ENCODE data around the gene SLC38A2.

The SLC38A2 gene

DNA sequence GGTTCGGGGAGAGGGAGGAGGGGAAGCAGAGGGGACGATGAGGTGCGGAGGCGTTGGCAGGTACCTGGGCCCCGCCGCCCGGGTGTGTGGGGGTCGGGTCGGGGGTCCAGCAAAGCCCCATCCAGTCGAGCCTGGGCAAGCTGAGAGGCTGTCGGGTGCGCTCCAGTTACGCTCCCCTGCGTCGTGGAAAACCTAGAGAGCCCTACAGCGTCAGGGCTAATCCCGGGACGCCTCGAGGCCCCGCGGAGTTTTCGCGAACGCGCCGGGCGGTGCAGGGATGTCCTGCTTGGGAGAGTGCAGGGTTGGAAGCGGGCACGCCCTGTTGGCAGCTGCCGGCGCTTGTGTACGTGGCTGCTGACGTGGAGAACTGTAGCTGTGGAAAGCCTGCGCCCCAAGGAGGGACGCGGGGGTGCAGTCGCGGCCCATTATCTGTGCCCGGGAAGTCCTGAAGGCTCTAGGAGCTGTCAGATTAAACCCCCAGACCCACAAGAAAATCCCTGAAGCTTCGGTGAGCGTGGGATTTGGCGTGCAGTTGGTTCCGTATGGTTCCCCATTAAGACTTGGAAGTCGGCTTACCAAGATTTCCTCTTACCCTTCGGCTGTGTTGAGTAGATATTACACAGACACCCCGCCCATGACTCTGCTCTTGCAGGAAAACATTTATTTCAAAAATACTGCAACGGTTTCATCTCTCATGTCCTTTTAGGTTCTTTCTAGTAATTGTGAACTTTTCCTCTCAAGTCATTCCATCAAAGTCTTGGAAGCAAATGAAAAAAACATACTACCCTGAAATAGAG lies 11.3 kb upstream of the SLC38A2 start:
- ChIA-PET CTCF (interaction anchor here (0.8 to 1.1 kb wide), 2 partner anchors 16 to 18 kb away, joined by 3 read pairs; no protein-coding TSS in a partner anchor), POLR2A (interaction anchor here (0.7 to 2.4 kb wide), 3 partner anchors 12 to 278 kb away, joined by 3 to 25 read pairs (median 3); partner anchors contain the start of gene SLC38A2)
- peak; percentile 86 to 92 (median 89) for DNase-seq
- H3K36me3 ChIP-seq (ENCODE audit: control insufficient read depth in 4 of 4, insufficient read depth in 4 of 4, low read length in 3 of 4), result no peaks in the 10 kb centered on the region
- no peaks in the 10 kb centered on the region for H3K9me3 ChIP-seq (ENCODE audit: control extremely low read depth in 1 of 5, control insufficient read depth in 4 of 5, insufficient read depth in 2 of 5, low read depth in 1 of 5, low read length in 4 of 5)
- H3K27ac ChIP-seq (ENCODE audit: insufficient read depth in 1 of 2, low read depth in 1 of 2, low read length in 2 of 2, poor library complexity in 1 of 2, severe bottlenecking in 2 of 2), result peak overlapping the region; percentile 84 to 93
- H3K4me1 ChIP-seq (ENCODE audit: control extremely low read depth in 1 of 4, control insufficient read depth in 4 of 4, insufficient read depth in 4 of 4, low read length in 3 of 4), result peaks cover 32 to 60% (median 52%) of the 10 kb centered on the region in 4 experiments
- H3K27me3 ChIP-seq (replicated peaks in 2 of 5; ENCODE audit: control insufficient read depth in 4 of 5, insufficient read depth in 5 of 5, low read length in 4 of 5), result no peaks in the 10 kb centered on the region
- 0% methylated on average over 43 of the region's 47 CpGs for WGBS (ENCODE audit: insufficient coverage)
- H3K4me3 ChIP-seq (ENCODE audit: control insufficient read depth in 1 of 7, extremely low read depth in 1 of 7, insufficient read depth in 4 of 7, low read depth in 2 of 7, low read length in 6 of 7), result peak overlapping the region; percentile 60 to 93 (median 85)

DNA sequence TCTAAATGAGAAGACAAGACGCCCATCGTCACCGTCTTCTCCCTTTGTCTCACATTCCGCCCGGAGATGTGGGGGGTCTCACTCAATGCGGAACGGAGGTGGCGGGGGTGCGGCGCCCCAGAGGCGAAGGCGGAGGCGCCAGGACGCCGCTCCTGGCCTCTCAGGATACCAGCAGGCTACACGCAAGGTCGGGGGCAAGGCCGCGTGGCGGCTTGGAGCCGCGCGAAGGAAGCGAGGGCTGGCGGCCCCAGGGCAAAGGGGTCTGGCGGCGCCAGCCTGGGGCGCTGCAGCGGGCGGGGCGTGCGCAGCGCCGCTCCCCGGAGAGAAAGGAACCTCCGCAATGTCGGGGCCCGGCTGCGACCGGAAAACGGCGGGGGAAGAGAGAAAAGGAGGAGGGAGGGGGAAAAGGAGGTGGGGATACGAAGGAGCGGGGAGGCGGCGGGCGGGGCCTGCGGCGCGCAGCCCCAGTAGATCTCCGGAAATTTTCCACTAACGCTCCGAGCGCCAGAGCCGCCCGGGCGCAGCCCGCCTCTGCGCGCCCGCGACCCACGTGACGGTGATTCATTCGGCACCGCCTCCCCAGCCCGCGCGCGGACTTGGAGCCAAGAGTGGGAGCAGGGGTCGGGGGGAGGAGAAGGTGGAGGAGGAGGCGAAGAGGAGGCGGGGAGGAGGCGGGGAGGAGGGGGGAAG lies 10.5 kb upstream of the SLC38A2 start:
- ChIA-PET CTCF (interaction anchor here (0.8 to 1.3 kb wide), 4 partner anchors 10 to 120 kb away, joined by 3 to 4 read pairs (median 3); partner anchors contain the start of gene SLC38A2), POLR2A (interaction anchor here (0.7 to 2.4 kb wide), 3 partner anchors 11 to 99 kb away, joined by 3 to 25 read pairs (median 3); partner anchors contain the start of gene SLC38A2)
- Histone ChIP-seq H3K27me3 (replicated peaks in 2 of 5; ENCODE audit: control insufficient read depth in 4 of 5, insufficient read depth in 5 of 5, low read length in 4 of 5) (no peaks in the 10 kb centered on the region), H3K36me3 (ENCODE audit: control insufficient read depth in 4 of 4, insufficient read depth in 4 of 4, low read length in 3 of 4) (no peaks in the 10 kb centered on the region), H3K4me3 (ENCODE audit: control insufficient read depth in 1 of 7, extremely low read depth in 1 of 7, insufficient read depth in 4 of 7, low read depth in 2 of 7, low read length in 6 of 7) (peak overlapping the region; percentile 60 to 93 (median 85)), H3K4me1 (ENCODE audit: control extremely low read depth in 1 of 4, control insufficient read depth in 4 of 4, insufficient read depth in 4 of 4, low read length in 3 of 4) (peaks cover 29 to 52% (median 45%) of the 10 kb centered on the region in 4 experiments), H3K27ac (ENCODE audit: insufficient read depth in 1 of 2, low read depth in 1 of 2, low read length in 2 of 2, poor library complexity in 1 of 2, severe bottlenecking in 2 of 2) (peak overlapping the region; percentile 84 to 93), H3K9me3 (ENCODE audit: control extremely low read depth in 1 of 5, control insufficient read depth in 4 of 5, insufficient read depth in 2 of 5, low read depth in 1 of 5, low read length in 4 of 5) (no peaks in the 10 kb centered on the region)
- 0% methylated on average over 39 of the region's 74 CpGs for WGBS (ENCODE audit: insufficient coverage)
- DNase-seq, result peak; percentile 96 to 98 (median 98)

GRCh38 chr12:46382408-46382963 lies 9.9 kb upstream of the SLC38A2 start:
- Histone ChIP-seq H3K9me3 (ENCODE audit: control extremely low read depth in 1 of 5, control insufficient read depth in 4 of 5, insufficient read depth in 2 of 5, low read depth in 1 of 5, low read length in 4 of 5) (no peaks in the 10 kb centered on the region), H3K4me3 (ENCODE audit: control insufficient read depth in 1 of 7, extremely low read depth in 1 of 7, insufficient read depth in 4 of 7, low read depth in 2 of 7, low read length in 6 of 7) (peak overlapping the region; percentile 48 to 93 (median 84)), H3K27ac (ENCODE audit: insufficient read depth in 1 of 2, low read depth in 1 of 2, low read length in 2 of 2, poor library complexity in 1 of 2, severe bottlenecking in 2 of 2) (peak overlapping the region; percentile 84 to 93), H3K4me1 (ENCODE audit: control extremely low read depth in 1 of 4, control insufficient read depth in 4 of 4, insufficient read depth in 4 of 4, low read length in 3 of 4) (peaks cover 23 to 46% (median 39%) of the 10 kb centered on the region in 4 experiments), H3K27me3 (replicated peaks in 2 of 5; ENCODE audit: control insufficient read depth in 4 of 5, insufficient read depth in 5 of 5, low read length in 4 of 5) (no peaks in the 10 kb centered on the region), H3K36me3 (ENCODE audit: control insufficient read depth in 4 of 4, insufficient read depth in 4 of 4, low read length in 3 of 4) (no peaks in the 10 kb centered on the region)
- DNase-seq, result peak in 1 of 3 donors; percentile 66
- CTCF ChIA-PET, result interaction anchor here (1.2 to 1.3 kb wide), 2 partner anchors 10 to 119 kb away, joined by 3 to 4 read pairs; partner anchors contain the start of gene SLC38A2
- WGBS (ENCODE audit: insufficient coverage), result 43% methylated on average over 6 of the region's 16 CpGs
- POLR2A ChIA-PET, result interaction anchor here (0.5 to 2.4 kb wide), 3 partner anchors 10 to 172 kb away, joined by 3 to 25 read pairs (median 3); partner anchors contain the start of gene SLC38A2

- Histone ChIP-seq H3K27me3 (replicated peaks in 2 of 5; ENCODE audit: control insufficient read depth in 4 of 5, insufficient read depth in 5 of 5, low read length in 4 of 5) (no peaks in the 10 kb centered on the region), H3K4me1 (ENCODE audit: control extremely low read depth in 1 of 4, control insufficient read depth in 4 of 4, insufficient read depth in 4 of 4, low read length in 3 of 4) (peaks cover 13 to 30% (median 22%) of the 10 kb centered on the region in 4 experiments), H3K36me3 (ENCODE audit: control insufficient read depth in 4 of 4, insufficient read depth in 4 of 4, low read length in 3 of 4) (no peaks in the 10 kb centered on the region), H3K27ac (ENCODE audit: insufficient read depth in 1 of 2, low read depth in 1 of 2, low read length in 2 of 2, poor library complexity in 1 of 2, severe bottlenecking in 2 of 2) (no peak overlapping the region), H3K4me3 (ENCODE audit: control insufficient read depth in 1 of 7, extremely low read depth in 1 of 7, insufficient read depth in 4 of 7, low read depth in 2 of 7, low read length in 6 of 7) (no peak overlapping the region), H3K9me3 (ENCODE audit: control extremely low read depth in 1 of 5, control insufficient read depth in 4 of 5, insufficient read depth in 2 of 5, low read depth in 1 of 5, low read length in 4 of 5) (no peaks in the 10 kb centered on the region)
- ChIA-PET POLR2A (interaction anchor here (0.7 kb wide), 1 partner anchor 10 kb away, joined by 3 read pairs; no protein-coding TSS in a partner anchor), CTCF (interaction anchor here (0.7 kb wide), 1 partner anchor 176 kb away, joined by 3 read pairs; no protein-coding TSS in a partner anchor)
- DNase-seq, result no peak
- no CpG with 5 or more reads among the region's 1 CpG for WGBS (ENCODE audit: insufficient coverage)
Observed at GRCh38 chr12:46380881-46381280, 8.3 kb upstream of the SLC38A2 start.

DNA sequence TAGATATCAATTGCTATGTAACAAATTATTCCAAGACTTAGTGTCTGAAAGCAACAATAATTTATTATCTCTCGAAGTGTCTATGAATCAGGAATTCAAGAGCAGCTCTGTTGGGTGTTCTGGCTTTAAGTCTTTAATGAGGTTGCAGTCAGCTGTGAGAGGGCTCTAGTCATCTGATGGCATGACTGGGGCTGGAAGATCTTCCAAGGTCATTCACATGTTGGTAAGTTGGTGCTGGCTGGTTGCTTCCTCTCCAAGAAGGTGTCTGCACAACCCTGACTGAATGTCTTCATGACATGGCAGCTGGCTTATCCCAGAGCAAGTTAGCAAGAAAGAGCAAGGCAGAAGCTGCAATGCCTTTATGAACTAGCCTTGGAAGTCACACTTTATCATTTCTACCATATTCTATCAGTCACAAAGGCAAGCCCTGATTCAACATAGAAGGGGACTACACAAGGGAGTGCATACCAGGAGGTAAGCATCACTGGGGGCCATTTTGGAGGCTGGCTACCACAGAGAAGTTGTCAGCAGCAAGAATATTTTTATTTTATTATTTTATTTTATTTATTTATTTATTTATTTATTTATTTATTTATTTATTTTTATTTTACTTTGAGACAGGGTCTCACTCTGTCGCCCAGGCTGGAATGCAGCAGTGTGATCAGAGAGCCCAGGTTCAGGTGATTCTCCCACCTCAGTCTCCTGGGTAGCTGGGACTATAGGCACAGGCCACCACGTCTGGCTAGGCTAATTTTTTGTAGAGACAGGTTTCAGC lies 7.6 kb upstream of the SLC38A2 start:
- CTCF ChIA-PET, result interaction anchor here (0.7 kb wide), 1 partner anchor 177 kb away, joined by 3 read pairs; no protein-coding TSS in a partner anchor
- Histone ChIP-seq H3K36me3 (ENCODE audit: control insufficient read depth in 4 of 4, insufficient read depth in 4 of 4, low read length in 3 of 4) (no peaks in the 10 kb centered on the region), H3K4me3 (ENCODE audit: control insufficient read depth in 1 of 7, extremely low read depth in 1 of 7, insufficient read depth in 4 of 7, low read depth in 2 of 7, low read length in 6 of 7) (no peak overlapping the region), H3K27me3 (replicated peaks in 2 of 5; ENCODE audit: control insufficient read depth in 4 of 5, insufficient read depth in 5 of 5, low read length in 4 of 5) (no peaks in the 10 kb centered on the region), H3K9me3 (ENCODE audit: control extremely low read depth in 1 of 5, control insufficient read depth in 4 of 5, insufficient read depth in 2 of 5, low read depth in 1 of 5, low read length in 4 of 5) (no peaks in the 10 kb centered on the region), H3K27ac (ENCODE audit: insufficient read depth in 1 of 2, low read depth in 1 of 2, low read length in 2 of 2, poor library complexity in 1 of 2, severe bottlenecking in 2 of 2) (no peak overlapping the region), H3K4me1 (ENCODE audit: control extremely low read depth in 1 of 4, control insufficient read depth in 4 of 4, insufficient read depth in 4 of 4, low read length in 3 of 4) (peaks cover 9 to 23% (median 16%) of the 10 kb centered on the region in 4 experiments)
- 86% methylated on average over 2 of the region's 3 CpGs for WGBS (ENCODE audit: insufficient coverage)
- DNase-seq, result no peak
- POLR2A ChIA-PET, result no interaction called here

GRCh38 chr12:46379352-46379751 lies 6.8 kb upstream of the SLC38A2 start:
- H3K27ac ChIP-seq (ENCODE audit: insufficient read depth in 1 of 2, low read depth in 1 of 2, low read length in 2 of 2, poor library complexity in 1 of 2, severe bottlenecking in 2 of 2), result no peak overlapping the region
- CTCF ChIA-PET, result no interaction called here
- H3K36me3 ChIP-seq (ENCODE audit: control insufficient read depth in 4 of 4, insufficient read depth in 4 of 4, low read length in 3 of 4), result no peaks in the 10 kb centered on the region
- WGBS (ENCODE audit: insufficient coverage), result no CpG with 5 or more reads among the region's 3 CpGs
- no peaks in the 10 kb centered on the region for H3K9me3 ChIP-seq (ENCODE audit: control extremely low read depth in 1 of 5, control insufficient read depth in 4 of 5, insufficient read depth in 2 of 5, low read depth in 1 of 5, low read length in 4 of 5)
- POLR2A ChIA-PET, result no interaction called here
- no peaks in the 10 kb centered on the region for H3K27me3 ChIP-seq (replicated peaks in 2 of 5; ENCODE audit: control insufficient read depth in 4 of 5, insufficient read depth in 5 of 5, low read length in 4 of 5)
- no peak for DNase-seq
- no peak overlapping the region for H3K4me3 ChIP-seq (ENCODE audit: control insufficient read depth in 1 of 7, extremely low read depth in 1 of 7, insufficient read depth in 4 of 7, low read depth in 2 of 7, low read length in 6 of 7)
- peaks cover 4 to 19% (median 11%) of the 10 kb centered on the region in 4 experiments for H3K4me1 ChIP-seq (ENCODE audit: control extremely low read depth in 1 of 4, control insufficient read depth in 4 of 4, insufficient read depth in 4 of 4, low read length in 3 of 4)

Data from common myeloid progenitor, CD34-positive (primary cell).